HepG2 (cell line): ENCODE data around the gene MEGF6. TPM values are rescaled to one million over a fixed set of nuclear protein-coding genes. Genes with fewer than 3 reads are reported as not detected.

Experiments
- AFF4 ChIP-seq: sonication (generic); formaldehyde crosslinking; IDR thresholded peaks from 2 replicates; pipeline ENCODE4 v1.4.0; 2020; ENCODE audit warnings: missing genetic modification reagents
- EHMT2 ChIP-seq: fragments of 200-600 bp; sonication (generic); IDR thresholded peaks from 2 replicates; pipeline ENCODE4 v1.7.0; 2017; ENCODE audit warnings: antibody characterized with exemption, low read depth, low read length, borderline replicate concordance
- FLYWCH1 ChIP-seq: sonication (generic); formaldehyde crosslinking; IDR thresholded peaks from 2 replicates; pipeline ENCODE4 v1.8.1; 2023; ENCODE audit warnings: mild to moderate bottlenecking, missing genetic modification reagents
- JARID2 ChIP-seq: sonication (generic); formaldehyde crosslinking; IDR thresholded peaks from 2 replicates; pipeline ENCODE4 v1.8.1; 2023; ENCODE audit warnings: missing genetic modification reagents, inconsistent platforms; ENCODE audit not compliant: insufficient replicate concordance
- KDM3A ChIP-seq: IDR thresholded peaks from 2 replicates; pipeline ENCODE4 v1.6.1; 2018; ENCODE audit warnings: low read depth, missing compliant biosample characterization
- NFATC3 ChIP-seq: sonication (generic); formaldehyde crosslinking; IDR thresholded peaks from 2 replicates; pipeline ENCODE4 v1.5.1; 2020; ENCODE audit warnings: mild to moderate bottlenecking, missing genetic modification reagents
- NKX3-1 ChIP-seq: sonication (generic); formaldehyde crosslinking; IDR thresholded peaks from 2 replicates; pipeline ENCODE4 v1.5.0; 2020; ENCODE audit warnings: missing genetic modification reagents
- POLR2AphosphoS5 ChIP-seq: IDR thresholded peaks from 2 replicates; pipeline ENCODE4 v1.6.1; 2012; ENCODE audit warnings: low read depth, low read length
- RFX3 ChIP-seq: IDR thresholded peaks from 2 replicates; pipeline ENCODE4 v1.6.1; 2016; ENCODE audit warnings: missing biosample characterization, missing genetic modification reagents
- SNAPC5 ChIP-seq: sonication (generic); formaldehyde crosslinking; IDR thresholded peaks from 2 replicates; pipeline ENCODE4 v1.8.1; 2023; ENCODE audit warnings: mild to moderate bottlenecking, missing genetic modification reagents, borderline replicate concordance
- SP140L ChIP-seq: sonication (generic); formaldehyde crosslinking; IDR thresholded peaks from 2 replicates; pipeline ENCODE4 v1.4.0; 2020; ENCODE audit warnings: missing genetic modification reagents, borderline replicate concordance
- TBX2 ChIP-seq: sonication (generic); formaldehyde crosslinking; IDR thresholded peaks from 2 replicates; pipeline ENCODE4 v1.5.0; 2020; ENCODE audit warnings: missing genetic modification reagents, mild to moderate bottlenecking, borderline replicate concordance
- THRA ChIP-seq: sonication (generic); formaldehyde crosslinking; IDR thresholded peaks from 2 replicates; pipeline ENCODE4 v1.4.0; 2020; ENCODE audit warnings: missing genetic modification reagents, borderline replicate concordance
- ZBTB14 ChIP-seq: sonication (generic); formaldehyde crosslinking; IDR thresholded peaks from 2 replicates; pipeline ENCODE4 v1.4.0; 2020; ENCODE audit warnings: missing genetic modification reagents
- ZBTB42 ChIP-seq: sonication (generic); formaldehyde crosslinking; IDR thresholded peaks from 2 replicates; pipeline ENCODE4 v1.5.0; 2020; ENCODE audit warnings: mild to moderate bottlenecking, missing genetic modification reagents
- ZMAT3 ChIP-seq: sonication (generic); formaldehyde crosslinking; conservative IDR thresholded peaks from 2 replicates; pipeline ENCODE4 v1.7.0; 2021; ENCODE audit warnings: missing genetic modification reagents
- ZNF121 ChIP-seq: sonication (generic); formaldehyde crosslinking; IDR thresholded peaks from 2 replicates; pipeline ENCODE4 v1.5.0; 2020; ENCODE audit warnings: mild to moderate bottlenecking, missing genetic modification reagents
- ZNF558 ChIP-seq: sonication (generic); formaldehyde crosslinking; IDR thresholded peaks from 2 replicates; pipeline ENCODE4 v1.9.0; 2022; ENCODE audit warnings: mild to moderate bottlenecking, missing genetic modification reagents, borderline replicate concordance
- ZNF576 ChIP-seq: sonication (generic); formaldehyde crosslinking; IDR thresholded peaks from 2 replicates; pipeline ENCODE4 v1.4.0; 2020; ENCODE audit warnings: mild to moderate bottlenecking, missing genetic modification reagents
- ZNF580 ChIP-seq: IDR thresholded peaks from 2 replicates; pipeline ENCODE4 v1.6.1; 2016; ENCODE audit warnings: low read depth, borderline replicate concordance
- ZNF737 ChIP-seq: sonication (generic); formaldehyde crosslinking; IDR thresholded peaks from 2 replicates; pipeline ENCODE4 v1.5.0; 2020; ENCODE audit warnings: missing genetic modification reagents, mild to moderate bottlenecking, borderline replicate concordance
- ZNF740 ChIP-seq: sonication (generic); formaldehyde crosslinking; IDR thresholded peaks from 2 replicates; pipeline ENCODE4 v1.4.0; 2020; ENCODE audit warnings: missing genetic modification reagents
- ZNF841 ChIP-seq: sonication (generic); formaldehyde crosslinking; IDR thresholded peaks from 2 replicates; pipeline ENCODE4 v1.8.1; 2023; ENCODE audit warnings: missing genetic modification reagents, borderline replicate concordance
- ZNF891 ChIP-seq: sonication (generic); formaldehyde crosslinking; IDR thresholded peaks from 2 replicates; pipeline ENCODE4 v1.5.0; 2020; ENCODE audit warnings: mild to moderate bottlenecking, missing genetic modification reagents
- ZSCAN12 ChIP-seq: sonication (generic); formaldehyde crosslinking; IDR thresholded peaks from 2 replicates; pipeline ENCODE4 v1.9.0; 2021; ENCODE audit warnings: mild to moderate bottlenecking, missing genetic modification reagents
- polyA plus RNA-seq, 8 experiments: library from polyadenylated mRNA; depleted of rRNA in 3 of 8; stranded (reverse) in 7 of 8; unstranded in 1 of 8; fragments of >200 nt; fragmentation: Illumina TruSeq in 4 of 8; extraction: Trizol in 4 of 8; gene quantifications; 2 replicates each; pipeline versions ENCODE4 v1.2.1 to v1.2.3, GENCODE V29; 2011 to 2016; ENCODE audit warnings: low read depth in 4 of 8, missing spikeins in 1 of 8, mixed read lengths in 1 of 8; ENCODE audit not compliant: insufficient read depth in 1 of 8
- total RNA-seq, 5 experiments: library from RNA; depleted of rRNA; stranded (reverse); fragments of >200 nt; fragmentation: Illumina TruSeq; extraction: Trizol; gene quantifications; 2 replicates each; pipeline ENCODE4 v1.2.3, GENCODE V29; 2016; ENCODE audit warnings: low read depth in 1 of 5

MEGF6 gene
- total and polyA plus RNA-seq, 2 of the 13 experiments (the other 11 are each of a cell fraction or from before 2014, with no cell fraction given) = 1.9 TPM

GRCh38 chr1:3443807-3444206 lies 167.5 kb downstream of the MEGF6 start (continued):
- TF ChIP-seq ZNF558 (CRISPR knock-in tag) = no peak
- no peak for TF ChIP-seq NFATC3 (CRISPR knock-in tag)
- TF ChIP-seq ZNF121 (CRISPR knock-in tag) = no peak
- no peak for TF ChIP-seq AFF4 (CRISPR knock-in tag)
- TF ChIP-seq ZMAT3 = no peak
- no peak for TF ChIP-seq ZNF576 (CRISPR knock-in tag)
- no peak for TF ChIP-seq POLR2AphosphoS5
- no peak for TF ChIP-seq ZBTB14 (CRISPR knock-in tag)
- no peak for TF ChIP-seq ZSCAN12 (CRISPR knock-in tag)
- no peak for TF ChIP-seq SP140L (CRISPR knock-in tag)
- TF ChIP-seq JARID2 (CRISPR knock-in tag) = no peak
- no peak for TF ChIP-seq ZNF580
- no peak for TF ChIP-seq NKX3-1
- TF ChIP-seq ZNF737 (CRISPR knock-in tag) = no peak
- no peak for TF ChIP-seq ZNF841
- no peak for TF ChIP-seq THRA
- TF ChIP-seq SNAPC5 = no peak
- no peak for TF ChIP-seq ZNF740 (CRISPR knock-in tag)
- TF ChIP-seq EHMT2 = no peak
- TF ChIP-seq ZBTB42 (CRISPR knock-in tag) = no peak
- no peak for TF ChIP-seq ZNF891 (CRISPR knock-in tag)
- no peak for TF ChIP-seq FLYWCH1
- TF ChIP-seq KDM3A (CRISPR knock-in tag) = no peak
- no peak for TF ChIP-seq RFX3 (CRISPR knock-in tag)
- no peak for TF ChIP-seq TBX2 (CRISPR knock-in tag)
